ENCODE results near the gene EIF5AL1.
"Not testable (repeated sequence)": the region's sequence is repeated elsewhere in the genome, so short reads cannot be mapped to it uniquely, and the experiment has no call there.

DNA sequence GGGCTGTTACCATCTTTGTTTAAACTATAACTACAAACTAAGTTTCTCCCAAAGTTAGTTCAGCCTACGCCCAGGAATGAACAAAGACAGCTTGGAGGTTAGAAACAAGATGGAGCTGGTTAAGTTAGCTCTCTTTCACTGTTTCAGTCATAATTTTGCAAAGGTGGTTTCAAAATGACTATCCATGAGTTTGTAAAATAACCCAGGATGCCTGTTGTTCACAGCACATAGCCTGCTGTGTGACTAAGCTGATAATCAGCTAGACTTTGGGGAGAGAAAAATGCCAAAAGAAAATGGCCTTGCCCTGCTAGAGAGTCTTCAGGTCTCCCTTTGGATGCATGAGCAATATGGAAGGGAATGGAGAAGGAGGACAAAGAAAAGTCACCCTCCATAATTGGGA is 28.6 kb downstream of the EIF5AL1 start:
- TF ChIP-seq, protein P1, sequence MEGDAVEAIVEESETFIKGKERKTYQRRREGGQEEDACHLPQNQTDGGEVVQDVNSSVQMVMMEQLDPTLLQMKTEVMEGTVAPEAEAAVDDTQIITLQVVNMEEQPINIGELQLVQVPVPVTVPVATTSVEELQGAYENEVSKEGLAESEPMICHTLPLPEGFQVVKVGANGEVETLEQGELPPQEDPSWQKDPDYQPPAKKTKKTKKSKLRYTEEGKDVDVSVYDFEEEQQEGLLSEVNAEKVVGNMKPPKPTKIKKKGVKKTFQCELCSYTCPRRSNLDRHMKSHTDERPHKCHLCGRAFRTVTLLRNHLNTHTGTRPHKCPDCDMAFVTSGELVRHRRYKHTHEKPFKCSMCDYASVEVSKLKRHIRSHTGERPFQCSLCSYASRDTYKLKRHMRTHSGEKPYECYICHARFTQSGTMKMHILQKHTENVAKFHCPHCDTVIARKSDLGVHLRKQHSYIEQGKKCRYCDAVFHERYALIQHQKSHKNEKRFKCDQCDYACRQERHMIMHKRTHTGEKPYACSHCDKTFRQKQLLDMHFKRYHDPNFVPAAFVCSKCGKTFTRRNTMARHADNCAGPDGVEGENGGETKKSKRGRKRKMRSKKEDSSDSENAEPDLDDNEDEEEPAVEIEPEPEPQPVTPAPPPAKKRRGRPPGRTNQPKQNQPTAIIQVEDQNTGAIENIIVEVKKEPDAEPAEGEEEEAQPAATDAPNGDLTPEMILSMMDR (conservative IDR thresholded peaks at IDR 0.05; ENCODE audit: low read length), result not testable (repeated sequence)
- TF ChIP-seq EZH2phosphoT487 (IDR thresholded peaks at IDR 0.05; ENCODE audit: borderline replicate concordance), result not testable (repeated sequence)
